ENCODE results near the gene AATF. TPM values are rescaled to one million over a fixed set of nuclear protein-coding genes. Genes with fewer than 3 reads are reported as not detected.

Gene AATF
- total RNA-seq, 1 donor from 2014 or later: 70.2 TPM

DNA sequence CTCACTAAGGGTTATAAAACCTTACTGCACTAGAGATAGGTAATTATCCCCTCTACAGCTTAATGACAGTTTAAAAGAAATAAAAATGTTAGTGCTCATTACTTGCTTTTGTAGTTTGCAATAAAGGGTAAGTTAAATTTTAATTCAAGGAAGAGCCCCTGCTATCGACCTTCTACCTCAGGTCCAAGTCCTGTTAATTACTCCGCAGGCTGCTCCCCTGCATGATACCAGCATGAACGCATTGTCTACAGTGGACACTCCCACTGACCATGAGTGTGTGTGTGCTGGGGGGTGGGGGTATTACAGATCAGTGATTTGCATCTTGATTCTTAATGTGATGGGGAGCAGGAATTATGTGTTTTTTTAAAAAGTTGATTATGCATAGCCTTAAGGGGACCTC lies 103.1 kb downstream of the AATF start:
- no peak for DNase-seq (ENCODE audit: low read depth)
- no peak overlapping the region for H3K4me3 ChIP-seq (ENCODE audit: low read depth, low read length)
- TF ChIP-seq, protein P1, sequence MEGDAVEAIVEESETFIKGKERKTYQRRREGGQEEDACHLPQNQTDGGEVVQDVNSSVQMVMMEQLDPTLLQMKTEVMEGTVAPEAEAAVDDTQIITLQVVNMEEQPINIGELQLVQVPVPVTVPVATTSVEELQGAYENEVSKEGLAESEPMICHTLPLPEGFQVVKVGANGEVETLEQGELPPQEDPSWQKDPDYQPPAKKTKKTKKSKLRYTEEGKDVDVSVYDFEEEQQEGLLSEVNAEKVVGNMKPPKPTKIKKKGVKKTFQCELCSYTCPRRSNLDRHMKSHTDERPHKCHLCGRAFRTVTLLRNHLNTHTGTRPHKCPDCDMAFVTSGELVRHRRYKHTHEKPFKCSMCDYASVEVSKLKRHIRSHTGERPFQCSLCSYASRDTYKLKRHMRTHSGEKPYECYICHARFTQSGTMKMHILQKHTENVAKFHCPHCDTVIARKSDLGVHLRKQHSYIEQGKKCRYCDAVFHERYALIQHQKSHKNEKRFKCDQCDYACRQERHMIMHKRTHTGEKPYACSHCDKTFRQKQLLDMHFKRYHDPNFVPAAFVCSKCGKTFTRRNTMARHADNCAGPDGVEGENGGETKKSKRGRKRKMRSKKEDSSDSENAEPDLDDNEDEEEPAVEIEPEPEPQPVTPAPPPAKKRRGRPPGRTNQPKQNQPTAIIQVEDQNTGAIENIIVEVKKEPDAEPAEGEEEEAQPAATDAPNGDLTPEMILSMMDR (conservative IDR thresholded peaks at IDR 0.05; ENCODE audit: low read depth, low read length): no peak

DNA sequence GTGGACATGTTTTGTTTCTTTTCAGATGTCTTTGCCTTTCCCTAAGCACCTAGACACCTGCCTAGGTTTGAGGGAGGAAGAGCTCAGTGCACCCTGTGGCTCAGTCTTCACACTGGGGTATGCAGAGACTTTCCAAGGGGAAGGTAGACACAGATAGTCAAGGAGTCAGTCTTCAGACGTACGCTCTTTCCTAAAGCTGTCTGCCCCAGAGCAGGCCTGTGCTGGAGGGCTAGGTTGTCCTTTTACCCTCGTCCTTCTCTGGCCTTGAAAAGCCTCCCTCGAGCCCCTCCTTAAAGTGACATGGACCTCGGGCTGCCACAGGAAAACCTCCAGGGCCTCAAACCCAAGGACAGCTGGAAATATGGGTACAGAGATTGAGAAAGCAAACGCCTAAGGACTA lies 103.7 kb downstream of the AATF start:
- TF ChIP-seq, protein P1 (conservative IDR thresholded peaks at IDR 0.05; ENCODE audit: low read depth, low read length): no peak
- no peak for DNase-seq (ENCODE audit: low read depth)
- H3K4me3 ChIP-seq (ENCODE audit: low read depth, low read length): no peak overlapping the region

DNA sequence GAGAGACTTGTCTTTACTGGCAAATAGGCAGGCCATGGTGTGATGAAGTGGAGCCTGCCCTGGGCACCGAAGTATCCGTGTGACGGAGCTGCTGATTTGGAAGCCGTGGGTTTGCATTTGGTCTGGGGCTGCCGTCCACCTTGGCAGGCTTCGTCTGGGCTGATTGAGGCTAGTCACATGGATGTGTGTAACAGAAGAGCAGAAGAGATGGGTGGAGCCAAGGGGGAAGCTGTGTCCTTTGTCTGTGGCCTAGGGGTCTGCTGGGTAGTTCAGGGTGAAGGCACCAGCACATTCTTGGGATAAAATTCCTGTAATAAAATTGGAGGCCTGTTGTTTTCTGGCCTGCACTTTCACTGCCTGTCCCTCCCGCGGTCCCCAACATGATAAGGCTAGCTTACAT lies 106.1 kb downstream of the AATF start:
- TF ChIP-seq, protein P1 (conservative IDR thresholded peaks at IDR 0.05; ENCODE audit: low read depth, low read length): no peak
- no peak for DNase-seq (ENCODE audit: low read depth)

DNA sequence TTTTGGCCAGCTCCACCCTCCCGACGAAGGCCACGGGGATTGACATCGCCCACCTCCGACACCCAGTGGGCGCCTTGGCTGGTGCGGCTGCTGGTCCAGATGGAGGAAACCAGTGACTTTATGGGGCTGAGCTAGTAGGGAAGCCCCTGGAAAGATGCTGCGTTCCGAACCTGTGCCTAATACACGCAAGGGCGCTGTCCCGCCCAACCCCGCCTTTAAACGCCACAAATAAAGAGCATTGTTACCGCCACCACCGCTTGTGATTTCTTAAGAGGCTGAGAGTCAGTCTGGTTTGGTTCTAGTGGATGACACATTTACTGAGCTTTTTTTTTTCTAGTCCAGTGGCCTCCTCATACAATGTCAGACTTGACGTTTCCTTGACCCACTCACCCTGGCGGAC lies 107.9 kb downstream of the AATF start:
- TF ChIP-seq, protein P1 (conservative IDR thresholded peaks at IDR 0.05; ENCODE audit: low read depth, low read length): no peak
- no peak for DNase-seq (ENCODE audit: low read depth)
- no peak overlapping the region for H3K4me3 ChIP-seq (ENCODE audit: low read depth, low read length)

More for the DNA sequence above, 106.1 kb downstream of the AATF start:
- H3K4me3 ChIP-seq (ENCODE audit: low read depth, low read length): no peak overlapping the region

DNA sequence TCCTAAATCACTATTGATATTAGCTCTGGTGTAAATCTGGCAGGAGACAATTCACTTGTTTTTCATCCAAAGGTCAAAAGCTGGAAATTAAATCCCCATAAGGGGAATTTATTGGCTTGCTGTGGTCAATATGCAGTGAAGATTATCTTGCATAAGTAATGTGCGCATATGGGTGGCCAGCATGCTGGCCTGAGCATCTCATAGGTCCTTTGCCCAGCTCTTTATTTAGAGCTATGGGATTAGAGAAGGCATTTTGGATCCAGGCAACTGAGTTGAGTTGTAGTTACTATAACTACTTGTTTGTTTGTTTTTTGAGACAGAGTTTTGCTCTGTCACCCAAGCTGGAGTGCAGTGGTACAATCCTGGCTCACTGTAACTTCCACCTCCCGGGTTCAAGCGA lies 110.7 kb downstream of the AATF start:
- no peak for DNase-seq (ENCODE audit: low read depth)
- H3K4me3 ChIP-seq (ENCODE audit: low read depth, low read length): no peak overlapping the region
- TF ChIP-seq, protein P1 (conservative IDR thresholded peaks at IDR 0.05; ENCODE audit: low read depth, low read length): no peak

DNA sequence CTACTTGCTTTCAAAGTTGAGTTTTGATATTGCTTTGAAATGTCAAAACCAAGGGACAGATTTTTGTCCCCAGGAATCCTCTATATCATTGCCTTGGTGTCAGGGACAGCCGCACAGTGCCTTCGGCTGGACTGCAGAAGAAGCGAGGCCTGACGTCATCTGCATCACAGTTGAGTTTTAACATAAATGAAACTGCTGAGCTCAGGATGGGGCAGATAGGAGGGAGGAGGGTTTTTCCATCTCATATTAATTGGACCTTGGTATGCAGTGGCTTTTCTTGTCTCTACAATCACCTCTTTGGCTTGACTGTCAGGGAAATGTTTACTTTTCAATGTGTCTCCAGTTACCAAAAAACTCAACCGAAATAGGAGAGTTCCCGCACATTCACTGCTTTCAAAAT lies 111.3 kb downstream of the AATF start:
- TF ChIP-seq, protein P1 (conservative IDR thresholded peaks at IDR 0.05; ENCODE audit: low read depth, low read length): no peak
- DNase-seq (ENCODE audit: low read depth): no peak
- no peak overlapping the region for H3K4me3 ChIP-seq (ENCODE audit: low read depth, low read length)

DNA sequence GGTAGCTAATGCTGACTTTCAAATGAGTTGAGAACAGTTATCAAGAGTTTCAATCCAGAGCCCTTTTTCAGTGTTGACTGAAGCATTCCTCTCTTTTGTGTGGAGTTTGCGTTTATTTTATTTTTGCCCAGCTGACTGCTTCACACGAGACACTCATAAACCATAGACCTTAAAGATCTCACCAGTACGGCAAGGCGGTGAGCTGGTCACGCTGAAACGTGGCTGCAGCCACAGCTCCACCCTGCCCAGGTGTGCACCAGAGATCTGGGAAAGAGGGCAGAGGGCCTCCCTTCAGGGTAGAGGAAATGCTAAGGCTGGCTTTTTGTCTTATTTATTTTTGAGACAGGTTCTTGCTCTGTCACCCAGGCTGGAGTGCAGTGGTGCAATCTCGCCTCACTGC lies 112.2 kb downstream of the AATF start:
- TF ChIP-seq, protein P1 (conservative IDR thresholded peaks at IDR 0.05; ENCODE audit: low read depth, low read length): no peak
- DNase-seq (ENCODE audit: low read depth): no peak
- H3K4me3 ChIP-seq (ENCODE audit: low read depth, low read length): no peak overlapping the region

Measured in epithelial cell of proximal tubule (primary cell).